Suppressor macrophage treated with lipopolysaccharide for 4 hours (primary cell): Measurements from ENCODE around the gene DLAT.

Experiments
- DNase-seq: peaks from one replicate; pipeline ENCODE4 v3.0.0-alpha.2; 2020

The DLAT gene

DNA sequence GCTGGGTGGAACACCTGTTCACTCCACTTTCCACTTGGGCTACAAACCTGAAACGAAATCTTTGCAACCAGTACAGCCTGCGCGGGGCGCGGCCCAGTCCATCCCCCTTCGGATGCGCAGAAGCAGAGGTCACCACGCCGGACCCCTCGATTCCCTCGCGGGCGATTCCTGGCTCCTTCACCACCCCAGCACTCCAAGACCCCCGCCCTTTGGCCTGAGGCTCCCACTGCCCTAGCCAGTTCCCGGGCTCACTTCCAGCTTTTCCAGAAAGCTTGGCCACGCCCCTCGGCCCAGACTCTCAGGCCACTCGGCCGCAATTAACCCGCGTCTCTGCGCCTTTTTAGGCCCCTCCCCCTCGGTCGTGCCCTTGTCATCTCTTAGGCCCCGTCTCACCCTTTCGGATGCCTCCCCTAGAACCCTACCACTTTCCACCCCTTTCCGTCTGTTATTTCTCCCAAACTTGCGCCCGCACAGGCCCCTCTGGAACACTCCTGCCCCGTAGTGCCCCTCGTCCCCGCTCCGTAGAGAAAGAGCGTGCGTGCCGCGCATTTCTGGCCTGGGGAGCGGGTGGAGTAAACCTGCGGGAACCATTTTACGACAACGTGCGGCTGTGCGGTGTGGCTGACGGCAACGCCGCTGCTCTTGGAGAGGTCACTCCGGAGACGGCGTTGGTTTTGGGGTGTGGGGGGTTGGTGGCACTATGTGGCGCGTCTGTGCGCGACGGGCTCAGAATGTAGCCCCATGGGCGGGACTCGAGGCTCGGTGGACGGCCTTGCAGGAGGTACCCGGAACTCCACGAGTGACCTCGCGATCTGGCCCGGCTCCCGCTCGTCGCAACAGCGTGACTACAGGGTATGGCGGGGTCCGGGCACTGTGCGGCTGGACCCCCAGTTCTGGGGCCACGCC, at the start of gene DLAT:
DLAT (plus strand) TSS at position 636 of the 906 bp plus-strand sequence; CDS start at position 701, 65 bp downstream.
- peak; percentile 79 for DNase-seq

DNA sequence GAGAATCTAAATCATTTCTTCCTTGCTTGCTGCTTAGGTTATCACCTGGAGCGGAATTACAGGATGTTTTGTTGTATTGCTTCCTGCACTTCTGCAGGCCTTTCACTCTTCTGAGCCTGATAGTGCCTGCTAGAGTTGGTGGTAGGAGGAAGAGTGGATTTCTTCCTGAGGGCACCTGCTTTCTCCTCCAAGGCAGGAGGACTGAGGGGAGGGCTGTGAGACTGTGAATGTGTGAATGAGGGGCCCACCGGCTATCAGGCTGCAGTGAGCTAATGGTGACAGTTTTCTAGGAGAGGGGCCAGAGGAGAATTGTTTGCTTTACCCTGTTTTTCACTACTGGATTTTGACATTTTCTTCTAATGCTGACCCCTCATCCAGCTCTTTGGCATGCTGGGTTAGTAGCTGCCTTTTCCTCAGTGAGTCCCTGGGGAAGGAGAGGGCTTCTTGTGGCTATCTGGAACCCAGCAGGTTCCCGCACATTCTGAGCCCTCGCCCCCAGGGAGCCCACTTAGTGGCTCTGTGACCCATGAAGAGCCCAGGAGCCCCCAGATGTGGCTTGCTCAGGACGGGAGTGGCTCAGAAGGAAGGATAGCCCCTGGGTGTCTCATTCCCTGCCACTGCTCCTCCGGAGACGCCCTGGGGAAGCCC, 49.0 kb upstream of the DLAT start:
- DNase-seq: no peak

DNA sequence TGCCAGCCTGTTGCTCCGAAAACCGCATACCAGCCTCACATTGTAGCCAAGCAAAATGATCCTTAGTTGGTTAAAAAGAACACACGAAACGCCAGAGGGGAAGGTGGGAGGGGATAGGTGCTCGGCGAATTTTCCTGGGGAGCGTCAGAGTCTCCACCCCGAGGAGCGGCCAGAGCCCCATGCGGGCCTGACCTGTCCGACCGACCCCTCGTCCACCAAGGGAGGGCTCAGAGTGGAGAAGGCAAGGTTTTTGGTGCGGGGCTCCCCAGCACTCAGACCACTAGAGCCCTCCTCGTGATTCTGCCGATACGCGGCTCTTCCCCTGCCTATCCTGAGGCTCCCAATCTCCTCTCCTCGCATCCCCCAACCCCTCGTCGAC, 48.5 kb upstream of the DLAT start:
- DNase-seq: no peak

DNA sequence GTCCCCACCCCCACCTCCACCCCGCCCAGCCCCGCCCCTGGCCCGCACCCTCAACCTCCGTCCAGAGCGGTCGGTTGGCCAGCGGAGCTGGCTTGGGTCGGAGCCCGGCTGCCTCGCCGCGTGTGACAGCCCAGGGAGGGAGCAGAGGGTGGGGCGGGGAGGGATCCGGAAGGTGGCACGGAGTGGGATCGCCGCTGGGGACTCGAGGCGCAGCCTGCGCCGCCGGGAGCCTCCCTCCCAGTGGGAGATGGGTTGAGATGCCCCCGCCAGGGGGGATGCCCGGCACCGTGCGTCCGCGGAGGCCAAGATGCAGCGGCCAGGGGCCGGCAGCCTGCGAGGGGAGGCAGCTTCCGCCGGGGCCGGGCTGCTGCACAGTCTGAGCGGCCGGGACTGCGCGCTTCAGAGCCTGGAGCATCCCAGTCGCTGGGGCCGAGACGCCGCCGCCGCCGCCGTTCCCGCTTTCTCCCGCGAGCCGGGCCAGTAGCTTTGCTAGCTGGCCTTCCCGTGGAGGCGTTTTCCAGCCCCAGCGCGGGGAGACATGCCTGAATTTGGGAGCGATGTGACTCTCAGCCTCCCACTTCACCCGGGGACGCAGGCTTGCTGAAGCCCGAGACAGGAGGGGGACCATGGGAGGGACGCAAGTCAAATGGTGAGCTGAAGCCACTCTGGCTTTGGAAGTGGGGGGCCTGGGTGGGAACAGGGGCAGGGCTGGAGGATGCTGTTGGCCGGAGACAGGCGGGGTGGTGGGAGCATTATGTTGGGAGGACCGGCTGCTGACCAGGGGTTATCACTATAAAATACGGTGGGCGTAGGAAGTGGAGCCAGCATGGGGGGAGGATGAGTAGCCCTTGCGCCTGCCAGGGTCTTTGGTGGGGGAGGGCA, 47.8 kb upstream of the DLAT start:
- peak; percentile 28 for DNase-seq

DNA sequence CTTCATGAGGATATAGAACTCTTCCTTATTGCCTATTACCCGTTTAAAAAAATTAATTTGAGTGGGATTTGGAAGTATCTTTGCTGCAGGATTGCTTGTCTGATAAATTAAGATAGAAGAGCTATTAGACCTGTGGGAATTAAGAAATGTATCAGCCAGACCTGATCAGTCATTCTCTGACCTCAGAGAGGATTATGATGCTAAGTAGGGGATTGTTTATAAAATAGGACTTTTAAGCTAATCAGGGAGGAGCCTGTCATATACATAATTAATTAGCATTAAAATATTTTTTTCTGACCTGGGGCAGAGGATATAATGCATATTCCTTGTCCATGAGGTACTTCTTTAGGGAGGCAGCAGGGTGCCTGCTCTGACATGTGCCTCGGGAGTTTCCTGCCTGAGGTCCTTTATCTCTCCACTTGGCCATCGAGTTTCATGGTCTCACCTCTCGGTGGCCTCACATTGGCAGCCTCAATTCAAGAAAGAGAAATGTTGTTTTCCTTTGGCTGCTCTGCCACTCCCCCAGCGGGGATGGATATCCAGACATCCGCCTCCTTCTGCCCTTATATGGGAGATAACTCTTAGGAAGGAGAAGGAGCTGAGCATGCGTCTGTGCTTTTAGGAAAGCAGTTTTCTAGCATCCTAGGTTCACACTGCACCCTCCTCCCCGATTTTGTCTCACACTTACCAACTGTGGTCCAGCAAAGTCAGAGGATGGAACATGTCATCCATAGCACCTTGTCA, 47.0 kb upstream of the DLAT start:
- DNase-seq: no peak

DNA sequence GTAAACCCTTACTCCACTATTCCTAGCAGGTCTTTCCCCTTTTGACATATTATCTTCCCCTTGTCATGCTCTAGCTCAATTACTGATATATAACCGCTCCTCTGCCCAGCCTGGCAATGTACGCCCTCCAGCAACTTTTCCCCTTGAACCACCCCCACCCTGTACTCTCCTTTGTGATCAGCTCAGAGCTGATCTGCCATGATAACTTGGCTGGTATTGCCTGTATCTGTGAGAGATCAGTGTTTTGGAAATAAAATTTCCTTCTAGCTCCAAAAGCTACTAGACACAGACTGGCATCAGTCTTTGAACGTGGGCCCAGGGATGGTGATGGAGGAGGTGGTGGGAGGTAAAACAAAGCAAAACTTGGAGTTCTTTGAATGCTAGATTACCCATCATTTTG, 45.1 kb upstream of the DLAT start:
- no peak for DNase-seq

DNA sequence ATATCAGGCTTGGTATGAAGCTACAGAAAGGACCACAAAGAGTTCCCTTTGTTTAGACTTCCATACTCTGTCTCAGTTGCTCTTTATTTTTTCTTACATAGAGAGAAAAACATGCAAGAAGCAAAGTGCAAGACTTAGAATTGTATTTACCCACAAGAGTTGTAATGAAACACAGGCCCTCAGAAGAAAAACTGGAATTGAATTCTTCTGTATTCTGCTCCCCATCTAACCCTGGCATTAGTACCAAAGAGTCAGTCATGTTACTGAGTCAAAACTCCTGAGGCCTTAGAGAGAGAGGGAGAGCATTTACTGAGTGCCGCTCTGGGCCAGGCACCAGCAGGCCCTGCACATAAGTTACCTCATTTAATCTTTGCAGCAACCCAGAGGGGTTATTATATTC, 43.9 kb upstream of the DLAT start:
- no peak for DNase-seq

DNA sequence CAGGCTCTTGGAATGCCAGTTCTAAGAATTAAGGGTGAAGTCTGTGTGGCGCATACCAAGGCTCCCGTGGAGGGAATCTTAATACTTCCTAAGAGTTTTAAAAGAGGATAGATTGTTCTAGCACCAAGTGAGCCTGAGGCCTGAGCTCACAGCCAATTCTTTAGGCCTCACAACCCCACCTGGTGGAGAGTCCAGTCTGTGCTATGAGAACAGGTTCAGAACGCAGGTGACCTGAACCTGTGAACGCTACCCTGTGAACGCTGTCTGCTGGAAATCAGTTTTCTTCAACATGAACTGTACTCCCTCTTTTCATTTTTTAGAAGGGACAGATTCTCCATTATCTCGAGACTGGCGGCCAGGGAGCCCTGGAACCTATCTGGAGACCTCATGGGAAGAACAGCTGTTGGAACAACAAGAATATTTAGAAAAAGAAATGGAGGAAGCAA, 43.2 kb upstream of the DLAT start:
- peak; percentile 34 for DNase-seq

DNA sequence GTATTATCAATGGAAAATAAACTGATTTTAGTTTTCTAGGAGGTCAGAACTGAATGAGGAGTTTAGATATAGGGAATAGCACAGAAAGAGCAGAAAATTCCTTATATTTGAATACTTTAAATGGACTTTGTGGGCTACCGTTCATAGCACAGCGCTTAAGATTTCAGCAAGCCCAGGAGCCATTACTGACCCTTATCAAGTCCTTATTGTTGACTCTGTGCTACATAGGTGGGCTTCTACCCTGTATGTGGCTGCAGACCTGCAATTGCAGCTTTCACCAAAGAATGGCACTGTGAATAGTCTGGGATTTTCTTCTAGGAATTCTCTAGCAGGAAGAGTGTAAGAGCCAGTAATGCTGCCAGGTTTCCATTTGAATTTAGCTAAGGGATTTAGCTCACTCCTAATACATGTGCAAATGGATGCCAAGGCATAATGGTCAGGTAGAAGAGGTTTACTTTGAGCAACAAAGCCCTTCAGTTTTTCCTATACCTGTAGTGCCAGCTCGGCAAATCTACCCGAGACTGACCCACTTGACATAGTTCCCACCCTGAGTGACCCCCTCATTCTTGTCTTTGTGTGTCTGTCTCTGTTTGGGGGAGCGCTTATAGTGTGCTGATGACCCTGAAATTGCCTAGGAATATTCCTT, 42.5 kb upstream of the DLAT start:
- DNase-seq: no peak

DNA sequence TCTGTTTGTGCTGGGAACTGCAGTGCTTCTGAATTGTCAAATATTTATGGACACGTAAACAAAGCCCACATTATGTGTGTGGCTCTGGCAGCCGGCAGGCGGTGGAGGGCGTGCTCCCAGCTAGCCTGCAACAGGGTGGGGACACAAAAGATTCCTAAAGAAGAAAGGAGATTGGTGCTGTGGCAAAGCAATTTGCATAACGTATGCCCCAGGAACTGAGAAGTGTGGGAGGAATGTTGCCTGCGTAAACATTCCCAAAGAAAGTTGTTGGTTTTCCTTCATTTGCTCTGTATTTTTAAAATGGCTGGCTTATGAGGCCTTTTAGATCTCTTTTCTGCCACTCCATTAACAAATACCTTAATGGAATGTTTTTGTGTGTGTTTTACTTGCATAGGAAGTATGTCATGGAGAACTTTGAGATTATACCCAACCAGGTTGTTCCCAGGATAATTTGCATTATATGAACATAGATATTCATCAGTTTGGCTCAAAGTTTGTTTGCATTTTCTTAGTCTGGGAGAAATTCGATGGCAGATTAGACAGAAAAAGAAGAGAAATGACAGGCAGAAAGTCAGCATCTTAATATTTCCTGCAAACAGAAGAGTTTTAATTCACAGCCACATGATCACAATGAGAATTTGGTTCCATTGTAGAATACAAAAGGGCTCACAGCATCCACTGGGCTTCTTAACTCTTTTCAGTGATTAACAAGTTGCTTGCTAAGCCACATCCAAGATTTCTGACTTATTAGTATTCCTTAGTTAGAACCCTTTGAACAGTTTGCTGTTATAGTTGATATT, 41.8 kb upstream of the DLAT start:
- DNase-seq: no peak

DNA sequence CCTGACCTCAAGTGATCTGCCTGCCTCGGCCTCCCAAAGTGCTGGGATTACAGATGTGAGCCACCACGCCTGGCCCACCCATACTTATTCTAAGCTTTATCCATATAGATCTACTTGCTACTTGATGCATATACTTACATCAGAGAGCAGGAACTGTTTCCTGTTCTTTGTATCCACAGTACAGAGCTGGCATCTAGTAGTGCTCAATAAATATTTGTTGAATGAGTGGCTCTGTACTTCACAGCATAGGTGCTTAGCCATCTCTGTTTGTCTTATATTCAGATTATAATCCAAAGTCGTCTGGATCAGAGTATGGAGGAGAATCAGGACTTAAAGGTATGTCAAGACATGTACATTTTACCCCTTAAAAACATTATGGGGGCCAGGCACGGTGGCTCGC, 38.6 kb upstream of the DLAT start:
- DNase-seq: no peak

DNA sequence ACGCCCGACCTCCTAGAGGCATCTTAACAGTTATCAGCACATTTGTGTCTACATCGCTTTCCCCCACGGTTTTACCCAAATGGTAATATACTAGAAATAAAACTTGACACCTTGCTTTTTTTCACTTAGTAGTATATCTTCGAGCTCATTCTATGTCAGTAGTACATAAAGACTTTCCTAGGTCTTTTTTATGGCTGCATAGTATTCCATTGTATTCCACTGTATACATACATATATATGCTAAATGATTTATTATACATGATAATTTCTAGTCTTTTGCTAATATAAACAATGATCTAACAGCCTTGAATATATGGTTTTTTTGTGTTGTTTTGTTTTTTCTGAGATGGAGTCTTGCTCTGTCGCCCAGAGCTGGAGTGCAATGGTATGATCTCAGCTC, 34.8 kb upstream of the DLAT start:
- no peak for DNase-seq

DNA sequence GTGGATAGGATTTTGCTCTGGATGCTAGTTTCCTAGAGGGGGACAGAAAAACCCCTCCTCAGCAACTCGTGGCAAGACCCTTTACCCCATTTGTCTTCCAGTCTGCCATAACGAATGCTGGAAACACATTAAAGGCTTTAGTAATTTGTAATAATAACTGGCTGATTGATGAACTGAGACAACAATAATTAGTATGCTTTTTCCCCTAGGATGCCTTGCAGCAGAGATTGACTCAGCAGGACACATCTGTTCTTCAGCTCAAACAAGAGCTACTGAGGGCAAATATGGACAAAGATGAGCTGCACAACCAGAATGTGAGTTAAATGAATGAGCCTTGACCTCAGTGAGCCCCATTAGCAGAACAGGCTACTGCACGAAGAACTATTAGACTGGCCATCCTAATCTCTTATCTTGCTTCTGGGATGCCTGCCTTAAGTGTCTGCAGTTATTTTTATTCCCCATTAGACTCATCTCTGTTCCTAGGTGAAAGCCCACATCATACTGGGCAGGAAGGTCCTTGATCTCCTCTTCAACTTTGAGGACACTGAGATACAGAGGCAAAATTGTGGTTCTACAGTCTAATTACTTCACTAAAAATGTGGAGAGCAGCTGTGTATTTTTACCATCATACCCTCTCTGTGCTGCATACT, 32.9 kb upstream of the DLAT start:
- no peak for DNase-seq

DNA sequence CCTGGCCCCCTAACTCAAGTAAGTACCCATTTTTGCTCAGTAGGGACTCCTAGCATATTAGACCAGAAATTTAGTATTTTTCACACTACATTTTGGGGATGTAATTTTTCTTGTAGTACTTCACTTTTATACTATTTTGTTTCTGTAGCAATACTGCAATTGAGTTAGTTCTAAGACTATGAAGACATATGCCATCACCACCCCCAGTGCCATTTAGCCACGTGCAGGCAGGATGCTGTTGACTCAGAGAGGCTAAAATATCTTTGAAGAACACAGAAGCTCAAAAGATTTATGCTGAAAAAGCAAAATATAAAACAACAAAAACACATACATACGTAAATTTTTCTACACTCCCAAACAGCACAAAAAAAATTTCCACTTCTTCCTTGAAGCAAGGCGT, 29.1 kb upstream of the DLAT start:
- DNase-seq: peak; percentile 66

DNA sequence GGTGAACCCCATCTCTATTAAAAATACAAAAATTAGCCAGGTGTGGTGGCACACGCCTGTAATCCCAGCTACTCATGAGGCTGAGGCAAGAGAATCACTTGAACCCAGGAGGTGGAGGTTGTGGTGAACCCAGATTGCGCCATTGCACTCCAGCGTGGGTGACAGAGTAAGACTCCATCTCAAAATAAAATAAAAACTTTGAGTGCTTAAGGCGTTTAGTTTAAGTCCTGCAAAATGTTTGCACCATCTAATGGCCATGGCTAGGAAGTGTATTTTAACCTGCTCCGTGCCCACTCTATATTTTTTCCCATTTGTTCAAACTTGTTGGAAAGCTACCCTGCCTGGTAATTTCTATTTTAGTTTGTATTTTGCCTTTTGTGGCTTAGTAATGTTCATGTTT, 28.5 kb upstream of the DLAT start:
- DNase-seq: peak; percentile 50

DNA sequence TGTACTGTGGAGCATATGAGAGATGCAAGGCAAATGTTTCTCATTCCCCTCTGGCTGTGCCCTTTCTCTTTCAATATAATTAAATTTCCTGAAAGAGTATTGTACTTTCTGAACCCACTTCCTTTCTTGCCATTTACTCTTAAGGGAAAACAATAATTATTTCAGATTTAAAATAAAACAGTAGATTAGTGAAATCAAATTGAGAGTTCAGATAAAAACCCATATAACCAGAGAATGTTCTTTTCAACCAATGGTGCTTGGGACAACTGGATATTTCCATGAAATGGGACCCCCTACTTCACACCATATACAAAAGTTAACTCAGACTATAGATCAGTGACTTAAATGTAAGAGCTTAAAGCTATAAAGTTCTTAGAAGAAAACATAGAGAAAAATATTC, 26.1 kb upstream of the DLAT start:
- DNase-seq: no peak

DNA sequence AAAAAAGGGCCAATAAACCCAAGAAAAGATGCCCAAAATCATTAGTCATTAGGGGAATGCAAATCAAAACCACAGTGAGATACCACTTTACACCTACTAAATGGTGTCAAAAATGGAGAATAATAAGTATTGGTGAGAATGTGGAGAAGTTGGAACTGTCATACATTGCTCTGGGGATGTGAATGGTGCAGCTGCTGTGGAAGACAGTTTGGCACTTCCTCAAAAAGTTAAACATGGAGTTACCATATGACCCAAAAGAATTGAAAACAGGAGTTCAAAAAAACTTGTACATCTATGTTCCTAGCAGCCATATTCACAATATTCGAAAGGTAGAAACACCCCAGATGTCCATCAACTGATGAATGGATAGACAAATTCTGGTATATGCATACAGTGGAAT, 24.5 kb upstream of the DLAT start:
- no peak for DNase-seq

DNA sequence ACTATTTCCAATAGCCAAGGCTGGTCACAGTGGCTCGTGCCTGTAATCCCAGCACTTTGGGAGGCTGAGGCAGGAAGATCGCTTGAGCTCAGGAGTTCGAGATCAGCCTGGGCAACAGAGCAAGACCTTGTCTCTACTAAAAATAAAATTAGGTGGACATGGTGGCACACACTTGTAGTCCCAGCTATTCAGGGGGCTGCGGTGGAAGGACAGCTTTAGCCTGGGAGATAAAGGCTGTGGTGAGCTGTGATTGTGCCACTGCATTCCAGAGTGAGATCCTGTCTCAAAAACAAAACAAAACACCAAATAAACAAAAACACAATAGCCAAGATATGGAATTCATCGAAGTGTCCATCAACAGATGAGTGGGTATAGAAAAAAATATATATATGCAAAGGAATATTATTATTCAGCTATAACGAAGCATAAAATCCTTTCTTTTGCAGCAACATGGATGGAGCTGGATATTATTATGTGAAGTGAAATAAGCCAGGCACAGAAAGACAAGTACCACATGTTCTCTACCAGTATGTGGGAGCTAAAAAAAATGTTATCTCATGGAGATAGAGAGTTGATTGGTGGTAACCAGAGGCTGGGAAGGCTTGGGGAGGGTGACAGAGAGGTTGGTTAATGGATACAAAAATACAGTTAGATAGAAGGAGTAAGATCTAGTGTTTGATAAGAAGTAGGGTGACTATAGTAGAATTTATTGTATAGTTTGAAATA, 22.6 kb upstream of the DLAT start:
- no peak for DNase-seq

DNA sequence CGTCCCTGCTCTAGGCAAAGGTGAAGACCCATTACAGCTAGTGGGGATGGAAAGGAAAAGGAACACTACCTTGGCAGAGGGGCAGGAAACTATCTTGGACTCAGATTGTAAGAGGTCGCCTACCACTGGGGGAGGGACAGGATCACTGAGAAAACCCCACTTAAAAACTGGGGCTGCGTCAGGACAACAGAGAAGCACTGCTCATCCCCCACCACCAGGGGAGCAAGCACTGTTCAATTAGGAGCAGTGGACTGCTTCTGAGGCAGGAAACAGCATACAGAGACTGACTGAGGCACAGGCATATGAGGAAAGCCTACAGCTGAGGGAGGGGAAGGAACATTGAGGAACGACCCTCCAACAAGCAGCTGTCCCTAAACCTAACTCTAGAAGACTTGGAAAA, 20.8 kb upstream of the DLAT start:
- DNase-seq: peak; percentile 32
